HFF-Myc (cell line): ENCODE data around the gene STARD7.

Experiments
- DNase-seq: peaks from one replicate; pipeline ENCODE4 v3.0.0-alpha.2; 2011; ENCODE audit warnings: low read depth; ENCODE audit errors: extremely low read depth
- H3K4me3 ChIP-seq: replicated peaks from 2 replicates; pipeline ENCODE4 v1.5.1; 2011; ENCODE audit warnings: low read depth, mild to moderate bottlenecking, control low read depth, low read length
- TF ChIP-seq, protein P1 (sequence below): IDR thresholded peaks from 2 replicates; pipeline ENCODE4 v1.5.1; 2012; ENCODE audit warnings: mild to moderate bottlenecking, low read depth, low read length, control low read depth; ENCODE audit errors: missing control alignments

Gene STARD7

DNA sequence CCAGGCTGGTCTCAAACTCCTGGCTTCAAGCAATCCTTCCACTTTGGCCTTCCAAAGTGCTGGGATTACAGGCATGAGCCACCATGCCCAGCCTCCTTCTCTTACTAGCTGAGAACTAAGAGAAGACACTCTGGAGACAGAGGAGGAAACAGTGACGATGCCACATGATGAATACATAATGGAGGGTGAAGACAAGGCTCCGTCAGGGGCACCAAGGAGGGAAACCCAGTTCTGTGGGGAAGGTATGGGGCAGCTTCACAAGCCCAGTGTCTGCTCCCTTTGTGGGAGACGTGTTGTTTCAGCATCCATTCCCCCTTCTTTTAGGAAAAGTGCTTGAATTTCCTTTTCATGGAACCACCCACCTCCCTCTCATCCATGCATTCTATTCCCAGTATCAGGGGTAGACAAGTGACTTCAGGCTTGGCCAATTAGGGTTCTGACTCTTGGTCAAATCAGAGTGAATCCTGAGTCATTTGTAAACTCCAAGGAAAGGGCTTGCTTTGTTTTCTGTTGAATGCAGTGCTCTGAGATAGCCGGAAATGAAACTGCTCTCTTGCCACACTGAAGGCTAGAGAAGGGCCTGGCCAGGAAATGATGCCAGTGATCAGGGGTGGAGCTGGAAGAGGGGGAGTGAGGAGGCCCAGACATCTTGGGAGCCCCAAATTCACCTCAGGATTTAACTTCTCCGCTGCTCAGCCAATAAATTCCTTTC is 33.4 kb upstream of the STARD7 start:
- TF ChIP-seq, protein P1, sequence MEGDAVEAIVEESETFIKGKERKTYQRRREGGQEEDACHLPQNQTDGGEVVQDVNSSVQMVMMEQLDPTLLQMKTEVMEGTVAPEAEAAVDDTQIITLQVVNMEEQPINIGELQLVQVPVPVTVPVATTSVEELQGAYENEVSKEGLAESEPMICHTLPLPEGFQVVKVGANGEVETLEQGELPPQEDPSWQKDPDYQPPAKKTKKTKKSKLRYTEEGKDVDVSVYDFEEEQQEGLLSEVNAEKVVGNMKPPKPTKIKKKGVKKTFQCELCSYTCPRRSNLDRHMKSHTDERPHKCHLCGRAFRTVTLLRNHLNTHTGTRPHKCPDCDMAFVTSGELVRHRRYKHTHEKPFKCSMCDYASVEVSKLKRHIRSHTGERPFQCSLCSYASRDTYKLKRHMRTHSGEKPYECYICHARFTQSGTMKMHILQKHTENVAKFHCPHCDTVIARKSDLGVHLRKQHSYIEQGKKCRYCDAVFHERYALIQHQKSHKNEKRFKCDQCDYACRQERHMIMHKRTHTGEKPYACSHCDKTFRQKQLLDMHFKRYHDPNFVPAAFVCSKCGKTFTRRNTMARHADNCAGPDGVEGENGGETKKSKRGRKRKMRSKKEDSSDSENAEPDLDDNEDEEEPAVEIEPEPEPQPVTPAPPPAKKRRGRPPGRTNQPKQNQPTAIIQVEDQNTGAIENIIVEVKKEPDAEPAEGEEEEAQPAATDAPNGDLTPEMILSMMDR = no peak
- no peak overlapping the region for H3K4me3 ChIP-seq
- no peak for DNase-seq

DNA sequence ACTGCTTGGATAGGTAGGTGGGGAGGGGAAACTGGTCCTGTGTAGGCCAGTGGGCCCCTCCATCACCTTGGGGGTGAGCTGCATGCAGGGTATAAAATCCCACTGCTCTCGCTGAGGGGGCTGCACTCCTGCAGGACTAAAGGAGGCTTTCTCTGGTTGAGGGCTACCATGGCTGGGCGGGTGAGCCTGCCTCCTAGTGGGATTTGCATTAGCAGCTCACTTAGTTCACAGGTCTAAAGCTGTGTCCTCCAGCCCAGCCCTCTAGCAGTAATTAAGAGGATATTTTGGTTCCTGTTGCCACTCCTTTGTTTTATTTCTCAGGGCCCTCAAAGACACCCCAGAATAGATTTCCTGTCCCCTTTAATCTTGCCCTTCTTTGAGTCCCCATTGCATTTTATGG is 32.6 kb upstream of the STARD7 start:
- no peak for DNase-seq
- TF ChIP-seq, protein P1 = no peak
- no peak overlapping the region for H3K4me3 ChIP-seq

DNA sequence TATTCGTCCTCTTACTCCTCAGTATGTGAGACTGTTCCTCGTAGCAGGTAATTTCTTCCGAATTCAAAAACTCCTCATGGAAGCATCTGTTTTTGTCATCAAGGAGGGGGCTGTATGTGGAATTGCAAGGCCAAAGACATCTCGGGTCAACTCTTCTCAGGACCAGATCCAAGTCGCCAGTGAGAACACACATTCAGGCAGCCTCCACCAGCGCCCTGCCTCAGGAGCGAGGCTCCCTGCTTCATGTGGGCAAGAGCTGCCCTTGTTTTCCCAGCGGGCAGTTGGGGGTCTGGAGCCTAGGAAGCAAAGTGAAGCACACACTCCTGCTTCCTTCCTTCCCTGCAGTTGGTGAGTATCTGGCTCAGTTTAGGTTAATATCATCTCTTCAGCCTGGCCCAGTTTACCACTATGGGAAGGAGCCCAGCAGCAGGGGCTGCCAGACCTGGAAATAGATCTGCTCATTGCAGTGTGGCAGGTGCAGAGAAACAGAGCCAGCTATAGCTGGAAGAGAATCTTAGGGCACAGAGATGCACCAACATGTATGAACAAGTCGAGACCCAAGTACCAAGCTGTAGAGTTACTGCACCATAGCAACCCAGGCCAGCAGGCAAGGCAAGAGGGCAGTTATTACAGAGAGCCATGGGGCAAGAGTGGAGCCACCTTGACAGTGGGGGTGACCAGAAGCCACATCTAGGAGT is 31.9 kb upstream of the STARD7 start:
- H3K4me3 ChIP-seq = no peak overlapping the region
- TF ChIP-seq, protein P1 = no peak
- no peak for DNase-seq

DNA sequence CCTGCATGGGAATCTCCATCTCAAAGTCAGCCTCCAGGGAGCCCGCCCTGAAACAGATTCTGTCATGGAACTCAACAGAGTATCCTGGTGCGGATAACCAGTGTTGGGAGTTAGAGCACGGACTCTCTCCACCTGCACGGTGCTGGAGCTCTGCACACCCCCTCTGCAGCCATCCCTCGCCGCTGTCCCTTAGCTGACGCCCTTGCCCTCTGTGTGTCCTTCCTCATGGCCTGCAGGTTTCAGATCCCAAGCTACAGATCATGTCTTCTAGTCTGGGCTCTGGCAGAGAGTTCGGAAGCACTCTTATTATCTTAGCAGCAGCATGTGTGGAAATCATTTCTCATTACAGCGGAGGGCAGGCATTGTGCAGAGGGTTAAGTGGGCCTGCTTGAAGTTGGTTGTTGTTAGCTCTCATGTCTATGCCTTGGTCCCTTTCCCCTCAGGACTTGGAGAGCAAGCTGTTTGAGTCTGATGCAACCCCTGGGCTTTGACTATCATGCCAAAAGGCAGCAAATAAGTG is 31.2 kb upstream of the STARD7 start:
- H3K4me3 ChIP-seq = no peak overlapping the region
- TF ChIP-seq, protein P1 = no peak
- DNase-seq = no peak

DNA sequence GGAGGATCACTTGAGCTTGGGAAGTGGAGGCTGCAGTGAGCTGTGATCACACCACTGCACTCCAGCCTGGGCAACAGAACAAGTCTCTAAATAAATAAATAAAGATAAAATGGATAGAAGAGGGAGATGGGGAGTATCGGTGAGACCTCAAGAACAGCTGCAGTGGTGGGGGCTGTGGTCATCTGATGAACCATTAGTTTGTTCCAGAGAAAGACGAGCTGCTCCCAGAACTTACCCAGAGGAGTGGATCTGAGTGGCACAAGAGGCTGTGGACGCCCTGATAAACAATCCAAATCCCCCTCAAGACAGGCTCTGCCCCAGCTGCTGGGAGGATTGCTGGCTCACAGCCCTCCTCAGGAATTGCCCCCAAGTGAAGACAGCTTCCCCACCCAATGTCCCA is 30.5 kb upstream of the STARD7 start:
- TF ChIP-seq, protein P1 = no peak
- no peak for DNase-seq
- no peak overlapping the region for H3K4me3 ChIP-seq

DNA sequence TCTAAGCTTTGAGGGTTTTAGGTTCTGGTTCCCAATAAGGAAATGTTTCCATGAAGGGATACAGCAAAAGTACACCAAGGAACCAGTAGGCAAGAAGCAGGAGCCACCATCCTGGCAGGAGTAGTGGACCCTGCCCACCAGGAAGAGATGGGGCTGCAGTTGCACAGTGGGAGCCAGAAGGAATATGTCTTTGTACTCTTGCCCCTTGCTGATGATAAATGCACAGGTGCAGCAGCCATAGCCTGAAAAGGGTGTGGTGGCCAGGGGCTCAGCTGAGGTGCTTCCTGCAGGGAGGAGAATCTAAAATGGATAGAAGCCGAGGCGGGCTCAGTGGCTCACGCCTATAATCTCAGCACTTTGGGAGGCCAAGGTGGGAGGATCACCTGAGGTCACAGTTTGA is 29.6 kb upstream of the STARD7 start:
- DNase-seq = no peak
- H3K4me3 ChIP-seq = no peak overlapping the region
- TF ChIP-seq, protein P1 = no peak
